ENCODE measurements around the gene AKR1C4.

DNA sequence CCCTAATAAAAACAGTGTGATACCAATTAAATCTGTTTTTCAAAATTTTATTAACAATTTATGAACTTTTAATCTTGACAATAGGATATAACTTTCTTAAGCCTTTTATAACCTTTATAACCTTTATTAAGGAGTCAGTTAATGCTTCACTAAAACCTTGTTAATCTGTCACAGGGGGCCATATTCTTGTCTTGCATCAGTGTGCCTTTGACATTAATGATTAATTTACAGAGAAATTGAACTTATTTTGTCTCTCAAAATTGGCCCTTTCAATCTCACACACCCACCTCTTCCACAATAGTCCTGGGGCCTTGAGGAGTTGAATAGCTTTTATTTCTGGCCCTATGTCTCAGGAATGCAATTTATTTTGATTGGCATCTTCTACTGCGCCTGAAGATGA, 68.5 kb downstream of the AKR1C4 start:
- TF ChIP-seq, protein P1, sequence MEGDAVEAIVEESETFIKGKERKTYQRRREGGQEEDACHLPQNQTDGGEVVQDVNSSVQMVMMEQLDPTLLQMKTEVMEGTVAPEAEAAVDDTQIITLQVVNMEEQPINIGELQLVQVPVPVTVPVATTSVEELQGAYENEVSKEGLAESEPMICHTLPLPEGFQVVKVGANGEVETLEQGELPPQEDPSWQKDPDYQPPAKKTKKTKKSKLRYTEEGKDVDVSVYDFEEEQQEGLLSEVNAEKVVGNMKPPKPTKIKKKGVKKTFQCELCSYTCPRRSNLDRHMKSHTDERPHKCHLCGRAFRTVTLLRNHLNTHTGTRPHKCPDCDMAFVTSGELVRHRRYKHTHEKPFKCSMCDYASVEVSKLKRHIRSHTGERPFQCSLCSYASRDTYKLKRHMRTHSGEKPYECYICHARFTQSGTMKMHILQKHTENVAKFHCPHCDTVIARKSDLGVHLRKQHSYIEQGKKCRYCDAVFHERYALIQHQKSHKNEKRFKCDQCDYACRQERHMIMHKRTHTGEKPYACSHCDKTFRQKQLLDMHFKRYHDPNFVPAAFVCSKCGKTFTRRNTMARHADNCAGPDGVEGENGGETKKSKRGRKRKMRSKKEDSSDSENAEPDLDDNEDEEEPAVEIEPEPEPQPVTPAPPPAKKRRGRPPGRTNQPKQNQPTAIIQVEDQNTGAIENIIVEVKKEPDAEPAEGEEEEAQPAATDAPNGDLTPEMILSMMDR (IDR thresholded peaks at IDR 0.05; ENCODE audit: control extremely low read depth in 1 of 3, insufficient read depth in 1 of 3, low read depth in 1 of 3, low read length in 3 of 3) = no peak
- TF ChIP-seq RAD21 (IDR thresholded peaks at IDR 0.05 in 1 of 2, conservative IDR thresholded peaks at IDR 0.05 in 1 of 2; ENCODE audit: low read depth in 2 of 2, low read length in 2 of 2) (no peak), EP300 (IDR thresholded peaks at IDR 0.05; ENCODE audit: borderline replicate concordance in 1 of 2, low read depth in 2 of 2, low read length in 2 of 2) (no peak), POLR2A (IDR thresholded peaks at IDR 0.05; ENCODE audit: control extremely low read depth in 1 of 2, low read depth in 2 of 2, low read length in 2 of 2) (no peak), SIX5 (IDR thresholded peaks at IDR 0.05; ENCODE audit: low read depth, low read length) (no peak), BCL11A (IDR thresholded peaks at IDR 0.05; ENCODE audit: low read depth in 2 of 2, low read length in 2 of 2) (no peak), TEAD4 (IDR thresholded peaks at IDR 0.05; ENCODE audit: low read depth, low read length) (no peak), GABPA (IDR thresholded peaks at IDR 0.05; ENCODE audit: borderline replicate concordance, insufficient read depth, low read length) (no peak), TAF1 (IDR thresholded peaks at IDR 0.05; ENCODE audit: low read depth, low read length) (no peak), KDM1A (IDR thresholded peaks at IDR 0.05; ENCODE audit: borderline replicate concordance, low read length) (no peak)
- TF ChIP-seq, protein P2, sequence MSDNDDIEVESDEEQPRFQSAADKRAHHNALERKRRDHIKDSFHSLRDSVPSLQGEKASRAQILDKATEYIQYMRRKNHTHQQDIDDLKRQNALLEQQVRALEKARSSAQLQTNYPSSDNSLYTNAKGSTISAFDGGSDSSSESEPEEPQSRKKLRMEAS (IDR thresholded peaks at IDR 0.05) = no peak
- TF ChIP-seq, protein P3, sequence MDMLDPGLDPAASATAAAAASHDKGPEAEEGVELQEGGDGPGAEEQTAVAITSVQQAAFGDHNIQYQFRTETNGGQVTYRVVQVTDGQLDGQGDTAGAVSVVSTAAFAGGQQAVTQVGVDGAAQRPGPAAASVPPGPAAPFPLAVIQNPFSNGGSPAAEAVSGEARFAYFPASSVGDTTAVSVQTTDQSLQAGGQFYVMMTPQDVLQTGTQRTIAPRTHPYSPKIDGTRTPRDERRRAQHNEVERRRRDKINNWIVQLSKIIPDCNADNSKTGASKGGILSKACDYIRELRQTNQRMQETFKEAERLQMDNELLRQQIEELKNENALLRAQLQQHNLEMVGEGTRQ (IDR thresholded peaks at IDR 0.05; ENCODE audit: low read length) = no peak

All from H1 (cell line).